H1 (cell line): ENCODE data around the gene MROH7. TPM values are rescaled to one million over a fixed set of nuclear protein-coding genes. Genes with fewer than 3 reads are reported as not detected.

Experiments used
- CTCF ChIA-PET: fragments of 300-600 bp; sonication (Branson Sonifier 250); formaldehyde crosslinking; loops from one replicate; lab custom pipeline; 2021; ENCODE audit not compliant: partially characterized antibody; lab: Charles Lee
- POLR2A ChIA-PET: fragments of 300-600 bp; sonication (Branson Sonifier 250); formaldehyde crosslinking; loops from one replicate; lab custom pipeline; 2021; ENCODE audit warnings: inconsistent platforms; ENCODE audit not compliant: partially characterized antibody; lab: Charles Lee
- DNase-seq, 2 experiments: peaks; one replicate each; pipeline versions ENCODE4 v3.0.0 to v3.0.0-alpha.2; 2010 to 2022; ENCODE audit warnings: low spot score in 2 of 2, low read depth in 1 of 2, mixed read lengths in 1 of 2
- FAIRE-seq: peaks from 2 replicates; lab custom pipeline; 2011; peaks lifted over from hg19 to GRCh38; lab: Jason Lieb, UNC
- H2AFZ ChIP-seq: 2 replicates; pipeline ENCODE4 v1.8.1; 2012; ENCODE audit warnings: low read length, inconsistent platforms
- H2AK5ac ChIP-seq: 2 replicates; pipeline ENCODE4 v1.6.1; 2013; ENCODE audit warnings: low read depth, low read length
- H2BK120ac ChIP-seq: replicated peaks from 2 replicates; pipeline ENCODE3; 2013; ENCODE audit warnings: low read depth, low read length, inconsistent platforms
- H2BK12ac ChIP-seq: 2 replicates; pipeline ENCODE4 v1.6.1; 2013; ENCODE audit warnings: low read depth, low read length
- H2BK15ac ChIP-seq: 2 replicates; pipeline ENCODE4 v1.6.1; 2013; ENCODE audit warnings: low read length
- H2BK20ac ChIP-seq: 2 replicates; pipeline ENCODE4 v1.6.1; 2013; ENCODE audit warnings: low read length
- H2BK5ac ChIP-seq: 2 replicates; pipeline ENCODE4 v1.6.1; 2013; ENCODE audit warnings: low read depth, low read length
- H3K14ac ChIP-seq: 2 replicates; pipeline ENCODE4 v1.6.1; 2013; ENCODE audit warnings: inconsistent platforms; ENCODE audit not compliant: insufficient read length
- H3K18ac ChIP-seq: 2 replicates; pipeline ENCODE4 v1.6.1; 2013; ENCODE audit warnings: low read length; ENCODE audit errors: extremely low read depth
- H3K23ac ChIP-seq: 2 replicates; pipeline ENCODE4 v1.6.1; 2013; ENCODE audit warnings: inconsistent platforms; ENCODE audit not compliant: insufficient read length
- H3K23me2 ChIP-seq: 2 replicates; pipeline ENCODE4 v1.6.1; 2013; ENCODE audit warnings: low read depth, low read length
- H3K27ac ChIP-seq: 2 replicates; pipeline ENCODE4 v1.6.1; 2011; ENCODE audit warnings: low read depth, low read length, inconsistent platforms
- H3K27me3 ChIP-seq, 4 experiments: replicated peaks in 1 of 4; 1 replicate in 1 of 4; 2 replicates in 3 of 4; pipeline versions ENCODE4 v1.6.1 to v1.8.1; 2011 to 2013; ENCODE audit warnings: low read length in 3 of 4, mild to moderate bottlenecking in 3 of 4, inconsistent platforms in 2 of 4, mixed read lengths in 2 of 4, moderate library complexity in 1 of 4; ENCODE audit not compliant: control insufficient read depth in 3 of 4, insufficient read depth in 3 of 4; ENCODE audit errors: extremely low read depth in 1 of 4
- H3K36me3 ChIP-seq, 4 experiments: 2 replicates each; pipeline versions ENCODE4 v1.6.1 to v1.8.1; 2011 to 2013; ENCODE audit warnings: mild to moderate bottlenecking in 4 of 4, low read length in 3 of 4, moderate library complexity in 2 of 4, control low read depth in 1 of 4, inconsistent platforms in 1 of 4; ENCODE audit not compliant: insufficient read depth in 4 of 4, control insufficient read depth in 2 of 4
- H3K4ac ChIP-seq: replicated peaks from 2 replicates; pipeline ENCODE3; 2013; ENCODE audit warnings: low read length, low read depth, mixed read lengths, inconsistent platforms; ENCODE audit not compliant: insufficient read length
- H3K4me1 ChIP-seq, 4 experiments: replicated peaks in 1 of 4; 1 replicate in 1 of 4; 2 replicates in 3 of 4; pipeline versions ENCODE4 v1.6.1 to v1.8.1; 2011 to 2013; ENCODE audit warnings: low read length in 3 of 4, inconsistent platforms in 2 of 4, mixed read lengths in 1 of 4; ENCODE audit not compliant: insufficient read depth in 4 of 4, control insufficient read depth in 3 of 4
- H3K4me2 ChIP-seq, 2 experiments: 2 replicates each; pipeline versions ENCODE4 v1.6.1 to v1.8.1; 2011 to 2013; ENCODE audit warnings: low read depth in 2 of 2, low read length in 2 of 2, control low read depth in 1 of 2, inconsistent platforms in 1 of 2, mild to moderate bottlenecking in 1 of 2; ENCODE audit not compliant: insufficient read depth in 1 of 2
- H3K4me3 ChIP-seq, 4 experiments: fragments of 200-600, 300-600 bp in 1 of 4; sonication (generic), shearing (Covaris generic), sonication (Bioruptor Twin) in 1 of 4; 2 replicates each; pipeline versions ENCODE4 v1.5.1 to v1.8.1; 2011 to 2016; ENCODE audit warnings: low read length in 4 of 4, low read depth in 3 of 4, control low read depth in 2 of 4, inconsistent platforms in 2 of 4, mild to moderate bottlenecking in 2 of 4, mixed read lengths in 1 of 4, moderate library complexity in 1 of 4; ENCODE audit not compliant: insufficient read depth in 2 of 4; ENCODE audit errors: extremely low read depth in 1 of 4
- H3K56ac ChIP-seq: replicated peaks from 2 replicates; pipeline ENCODE3; 2013; ENCODE audit warnings: low read depth, mild to moderate bottlenecking, mixed read lengths, low read length, inconsistent platforms; ENCODE audit not compliant: insufficient read length
- H3K79me1 ChIP-seq: 2 replicates; pipeline ENCODE4 v1.6.1; 2013; ENCODE audit warnings: low read depth, low read length, control low read depth
- H3K79me2 ChIP-seq, 2 experiments: 2 replicates each; pipeline versions ENCODE4 v1.6.1 to v1.8.1; 2012 to 2013; ENCODE audit warnings: low read length in 2 of 2, mild to moderate bottlenecking in 2 of 2, inconsistent platforms in 1 of 2; ENCODE audit not compliant: insufficient read depth in 2 of 2, control insufficient read depth in 1 of 2
- H3K9ac ChIP-seq, 4 experiments: replicated peaks in 1 of 4; 1 replicate in 1 of 4; 2 replicates in 3 of 4; pipeline versions ENCODE4 v1.6.1 to v1.8.1; 2011 to 2013; ENCODE audit warnings: low read depth in 3 of 4, low read length in 3 of 4, control low read depth in 2 of 4, mild to moderate bottlenecking in 2 of 4, moderate library complexity in 2 of 4, inconsistent platforms in 1 of 4; ENCODE audit errors: extremely low read depth in 1 of 4
- H3K9me3 ChIP-seq, 2 experiments: 2 replicates each; pipeline versions ENCODE4 v1.6.1 to v1.8.1; 2012 to 2013; ENCODE audit warnings: mild to moderate bottlenecking in 2 of 2, moderate library complexity in 2 of 2, control low read depth in 1 of 2, inconsistent platforms in 1 of 2, low read depth in 1 of 2, low read length in 1 of 2, mixed read lengths in 1 of 2; ENCODE audit not compliant: insufficient read depth in 2 of 2
- H4K20me1 ChIP-seq, 2 experiments: replicated peaks in 1 of 2; 2 replicates each; pipeline versions ENCODE3 to v1.8.1; 2011 to 2013; ENCODE audit warnings: inconsistent platforms in 2 of 2, low read length in 2 of 2, mild to moderate bottlenecking in 1 of 2; ENCODE audit not compliant: insufficient read depth in 2 of 2, control insufficient read depth in 1 of 2
- H4K5ac ChIP-seq: 2 replicates; pipeline ENCODE4 v1.6.1; 2013; ENCODE audit warnings: low read length, low read depth, mixed read lengths, inconsistent platforms; ENCODE audit not compliant: insufficient read length
- H4K8ac ChIP-seq: 2 replicates; pipeline ENCODE4 v1.8.0; 2013; ENCODE audit warnings: mild to moderate bottlenecking, moderate library complexity, low read length, inconsistent platforms; ENCODE audit not compliant: insufficient read depth; ENCODE audit errors: extremely low read depth
- H4K91ac ChIP-seq: replicated peaks from 2 replicates; pipeline ENCODE3; 2013; ENCODE audit warnings: low read length, mixed read lengths, inconsistent platforms; ENCODE audit not compliant: insufficient read length
- CBX5 ChIP-seq: fragments of 300-800, 300-1000 bp; sonication (generic); IDR thresholded peaks from 2 replicates; pipeline ENCODE4 v1.7.1; 2016; ENCODE audit warnings: antibody characterized with exemption, low read length, low read depth
- CBX8 ChIP-seq: fragments of 300-800, 300-1000 bp; sonication (generic); IDR thresholded peaks from 2 replicates; pipeline ENCODE4 v1.7.1; 2016; ENCODE audit warnings: low read depth, low read length, borderline replicate concordance
- CHD1 ChIP-seq: IDR thresholded peaks from 2 replicates; pipeline ENCODE4 v1.6.1; 2012; ENCODE audit warnings: low read depth, low read length, improper control_type of control experiment
- EP300 ChIP-seq, 2 experiments: IDR thresholded peaks; 1 replicate in 1 of 2; 2 replicates in 1 of 2; pipeline ENCODE4 v1.6.1; 2011 to 2012; ENCODE audit warnings: low read depth in 2 of 2, low read length in 2 of 2, mild to moderate bottlenecking in 2 of 2, borderline replicate concordance in 1 of 2, inconsistent platforms in 1 of 2, moderate library complexity in 1 of 2
- GTF2F1 ChIP-seq: IDR thresholded peaks from 2 replicates; pipeline ENCODE4 v1.6.1; 2012; ENCODE audit warnings: low read depth, low read length, improper control_type of control experiment, borderline replicate concordance
- JUN ChIP-seq: IDR thresholded peaks from 2 replicates; pipeline ENCODE4 v1.6.1; 2011; ENCODE audit warnings: low read depth, mild to moderate bottlenecking, improper control_type of control experiment, low read length
- JUND ChIP-seq: IDR thresholded peaks from 2 replicates; pipeline ENCODE4 v1.6.1; 2011; ENCODE audit warnings: mild to moderate bottlenecking, improper control_type of control experiment, low read length
- NANOG ChIP-seq: IDR thresholded peaks from 2 replicates; pipeline ENCODE4 v1.6.1; 2011; ENCODE audit warnings: low read length, low read depth, mild to moderate bottlenecking, inconsistent platforms; ENCODE audit not compliant: insufficient read depth, poor library complexity, severe bottlenecking
- POU5F1 ChIP-seq: IDR thresholded peaks from 2 replicates; pipeline ENCODE4 v1.6.1; 2011; ENCODE audit warnings: low read depth, mild to moderate bottlenecking, low read length, moderate library complexity
- RNF2 ChIP-seq: fragments of 200-900, 300-1000 bp; sonication (generic); IDR thresholded peaks from 2 replicates; pipeline ENCODE4 v1.7.1; 2016; ENCODE audit warnings: borderline replicate concordance, low read depth, mild to moderate bottlenecking, antibody characterized with exemption, low read length; ENCODE audit not compliant: poor library complexity, severe bottlenecking; ENCODE audit errors: missing control alignments
- RXRA ChIP-seq: IDR thresholded peaks from 2 replicates; pipeline ENCODE4 v1.6.1; 2011; ENCODE audit warnings: low read depth, mild to moderate bottlenecking, low read length, moderate library complexity; ENCODE audit not compliant: insufficient read depth
- TAF7 ChIP-seq: optimal IDR thresholded peaks from 2 replicates; pipeline ENCODE3; 2011; ENCODE audit warnings: low read depth, mild to moderate bottlenecking, inconsistent platforms, low read length, moderate library complexity, borderline replicate concordance
- TBP ChIP-seq: IDR thresholded peaks from 2 replicates; pipeline ENCODE4 v1.6.1; 2011; ENCODE audit warnings: low read depth, low read length, improper control_type of control experiment
- TEAD4 ChIP-seq: IDR thresholded peaks from 2 replicates; pipeline ENCODE4 v1.6.1; 2012; ENCODE audit warnings: low read depth, low read length, inconsistent platforms, mixed read lengths
- WGBS, 2 experiments: shearing (Covaris generic) in 1 of 2; methylation state at CpG; one replicate each; pipeline versions ENCODE4 v1.1.6 to v1.1.7; 2013 to 2015; ENCODE audit warnings: low lambda C conversion rate in 2 of 2, mixed read lengths in 2 of 2, inconsistent platforms in 1 of 2, low coverage in 1 of 2, missing lambda C conversion rate in 1 of 2; ENCODE audit not compliant: insufficient replicate concordance in 2 of 2, insufficient coverage in 1 of 2, insufficient read length in 1 of 2; ENCODE audit errors: extremely low coverage in 1 of 2, missing lambda C conversion rate in 1 of 2; 5-methylcytosine and 5-hydroxymethylcytosine counted together
- polyA plus RNA-seq, 7 experiments: library from polyadenylated mRNA; depleted of rRNA in 3 of 7; stranded (reverse) in 5 of 7; unstranded in 2 of 7; fragments of >200 nt in 5 of 7; fragments of 200-250 nt in 2 of 7; gene quantifications; 1 replicate in 5 of 7; 2 replicates in 1 of 7; 4 replicates in 1 of 7; pipeline versions ENCODE4 v1.2.1 to v1.2.3, GENCODE V29; 2011 to 2013; ENCODE audit warnings: missing spikeins in 2 of 7, mixed read lengths in 2 of 7
- total RNA-seq: library from RNA; stranded (reverse); fragmentation: NEBNext Ultra II Directional; extraction: Animal tissue kit (Norgen Biotek cat#: 25700); gene quantifications from 2 replicates; pipeline ENCODE4 v1.2.1, GENCODE V29; 2021

Gene MROH7
- total and polyA plus RNA-seq, 2 of the 8 experiments (the other 6 are each of a cell fraction or from before 2014, with no cell fraction given), result 0.07 to 0.20 TPM

GRCh38 chr1:54711536-54711935, 70.0 kb downstream of the MROH7 start:
- no peak for DNase-seq
- Histone ChIP-seq H3K4me1 (no peaks in the 10 kb centered on the region; a peak in 1 of 7 replicates), H2BK12ac (no peak overlapping the region), H3K4ac (no peak overlapping the region), H3K4me2 (no peak overlapping the region), H4K5ac (no peak overlapping the region), H2BK20ac (no peak overlapping the region), H4K8ac (no peak overlapping the region), H2BK5ac (no peak overlapping the region), H2AFZ (no peak overlapping the region), H3K36me3 (no peaks in the 10 kb centered on the region), H3K4me3 (no peak overlapping the region), H3K9me3 (no peaks in the 10 kb centered on the region), H3K79me1 (no peaks in the 10 kb centered on the region), H2BK120ac (no peak overlapping the region), H2BK15ac (no peak overlapping the region), H3K9ac (no peak overlapping the region), H3K23me2 (peaks cover 5% of the 10 kb centered on the region), H4K91ac (no peak overlapping the region), H3K14ac (no peak overlapping the region), H3K23ac (no peak overlapping the region), H3K56ac (no peak overlapping the region), H3K18ac (no peak overlapping the region), H3K79me2 (peaks cover 0 to 6% of the 10 kb centered on the region in 2 experiments; a peak in 2 of 4 replicates), H3K27me3 (peaks cover 0 to 9% (median 4%) of the 10 kb centered on the region in 4 experiments; a peak in 4 of 7 replicates), H2AK5ac (no peak overlapping the region), H3K27ac (no peak overlapping the region), H4K20me1 (no peaks in the 10 kb centered on the region)
- FAIRE-seq, result no peak
- ChIA-PET POLR2A (no interaction called here), CTCF (no interaction called here)
- WGBS, 2 experiments, result 85% methylated on average over 10 of the region's 10 CpGs; no CpG with 5 or more reads in 1 of the 2 experiments
- TF ChIP-seq GTF2F1, result no peak
- no peak for TF ChIP-seq NANOG
- TF ChIP-seq CBX8, result no peak
- no peak for TF ChIP-seq CBX5
- TF ChIP-seq EP300 (IDR thresholded peaks at IDR 0.05; ENCODE audit: borderline replicate concordance in 1 of 2, low read depth in 2 of 2, low read length in 2 of 2), result no peak
- TF ChIP-seq JUN, result no peak
- TF ChIP-seq RXRA, result no peak
- no peak for TF ChIP-seq TEAD4
- TF ChIP-seq RNF2, result no peak
- no peak for TF ChIP-seq POU5F1
- no peak for TF ChIP-seq JUND
- TF ChIP-seq TAF7, result no peak
- no peak for TF ChIP-seq TBP
- TF ChIP-seq CHD1, result no peak
